HepG2 (cell line): ENCODE results near the gene GNL1. TPM values are rescaled to one million over a fixed set of nuclear protein-coding genes. Genes with fewer than 3 reads are reported as not detected.

Experiments
- BHLHE40 ChIP-seq: IDR thresholded peaks from 2 replicates; pipeline ENCODE4 v1.6.1; 2011; ENCODE audit warnings: low read length, improper control_type of control experiment
- BRF2 ChIP-seq: sonication (generic); formaldehyde crosslinking; IDR thresholded peaks from 2 replicates; pipeline ENCODE4 v1.8.1; 2022; ENCODE audit warnings: mild to moderate bottlenecking, missing genetic modification reagents
- CHCHD3 ChIP-seq: sonication (generic); formaldehyde crosslinking; IDR thresholded peaks from 2 replicates; pipeline ENCODE4 v1.8.0; 2022; ENCODE audit warnings: mild to moderate bottlenecking, missing genetic modification reagents, moderate library complexity
- FOSL1 ChIP-seq: sonication (generic); formaldehyde crosslinking; IDR thresholded peaks from 2 replicates; pipeline ENCODE4 v1.9.0; 2021; ENCODE audit warnings: missing genetic modification reagents, borderline replicate concordance
- MAFF ChIP-seq: IDR thresholded peaks from 2 replicates; pipeline ENCODE4 v1.6.1; 2011; ENCODE audit warnings: low read depth, low read length, improper control_type of control experiment
- MYC ChIP-seq: sonication (generic); formaldehyde crosslinking; IDR thresholded peaks from 2 replicates; pipeline ENCODE4 v1.9.0; 2021; ENCODE audit warnings: missing genetic modification reagents, borderline replicate concordance
- NR2F6 ChIP-seq, 2 experiments: IDR thresholded peaks; 2 replicates each; pipeline ENCODE4 v1.6.1; 2016; ENCODE audit warnings: antibody characterized with exemption in 1 of 2, mild to moderate bottlenecking in 1 of 2
- PAX8 ChIP-seq: sonication (generic); formaldehyde crosslinking; IDR thresholded peaks from 2 replicates; pipeline ENCODE4 v1.8.0; 2022; ENCODE audit warnings: mild to moderate bottlenecking, missing genetic modification reagents, borderline replicate concordance
- RARG ChIP-seq: sonication (generic); formaldehyde crosslinking; IDR thresholded peaks from 2 replicates; pipeline ENCODE4 v1.4.0; 2020; ENCODE audit warnings: low read depth, mild to moderate bottlenecking, missing genetic modification reagents
- STAG1 ChIP-seq: sonication (generic); formaldehyde crosslinking; IDR thresholded peaks from 2 replicates; pipeline ENCODE4 v1.4.0; 2020; ENCODE audit warnings: missing genetic modification reagents
- ZNF282 ChIP-seq: fragments of 450-650 bp; IDR thresholded peaks from 2 replicates; pipeline ENCODE4 v1.6.1; 2018; ENCODE audit not compliant: partially characterized antibody
- ZNF33A ChIP-seq: sonication (generic); formaldehyde crosslinking; IDR thresholded peaks from 2 replicates; pipeline ENCODE4 v1.5.1; 2020; ENCODE audit warnings: missing genetic modification reagents, mild to moderate bottlenecking, moderate library complexity, borderline replicate concordance
- ZNF44 ChIP-seq: sonication (generic); formaldehyde crosslinking; IDR thresholded peaks from 2 replicates; pipeline ENCODE4 v1.5.1; 2020; ENCODE audit warnings: mild to moderate bottlenecking, missing genetic modification reagents
- ZNF460 ChIP-seq: sonication (generic); formaldehyde crosslinking; IDR thresholded peaks from 2 replicates; pipeline ENCODE4 v1.5.1; 2020; ENCODE audit warnings: missing genetic modification reagents, mild to moderate bottlenecking, borderline replicate concordance
- ZNF468 ChIP-seq: sonication (generic); formaldehyde crosslinking; IDR thresholded peaks from 2 replicates; pipeline ENCODE4 v1.8.0; 2022; ENCODE audit warnings: mild to moderate bottlenecking, moderate library complexity, missing genetic modification reagents
- ZNF558 ChIP-seq: sonication (generic); formaldehyde crosslinking; IDR thresholded peaks from 2 replicates; pipeline ENCODE4 v1.9.0; 2022; ENCODE audit warnings: mild to moderate bottlenecking, missing genetic modification reagents, borderline replicate concordance
- ZNF598 ChIP-seq: sonication (generic); formaldehyde crosslinking; IDR thresholded peaks from 2 replicates; pipeline ENCODE4 v1.5.1; 2020; ENCODE audit warnings: mild to moderate bottlenecking, missing genetic modification reagents, borderline replicate concordance
- ZSCAN12 ChIP-seq: sonication (generic); formaldehyde crosslinking; IDR thresholded peaks from 2 replicates; pipeline ENCODE4 v1.9.0; 2021; ENCODE audit warnings: mild to moderate bottlenecking, missing genetic modification reagents
- ZSCAN31 ChIP-seq: sonication (generic); formaldehyde crosslinking; IDR thresholded peaks from 2 replicates; pipeline ENCODE4 v1.5.0; 2020; ENCODE audit warnings: low read depth, mild to moderate bottlenecking, missing genetic modification reagents
- polyA plus RNA-seq, 8 experiments: library from polyadenylated mRNA; depleted of rRNA in 3 of 8; stranded (reverse) in 7 of 8; unstranded in 1 of 8; fragments of >200 nt; fragmentation: Illumina TruSeq in 4 of 8; extraction: Trizol in 4 of 8; gene quantifications; 2 replicates each; pipeline versions ENCODE4 v1.2.1 to v1.2.3, GENCODE V29; 2011 to 2016; ENCODE audit warnings: low read depth in 4 of 8, missing spikeins in 1 of 8, mixed read lengths in 1 of 8; ENCODE audit not compliant: insufficient read depth in 1 of 8
- total RNA-seq, 5 experiments: library from RNA; depleted of rRNA; stranded (reverse); fragments of >200 nt; fragmentation: Illumina TruSeq; extraction: Trizol; gene quantifications; 2 replicates each; pipeline ENCODE4 v1.2.3, GENCODE V29; 2016; ENCODE audit warnings: low read depth in 1 of 5
- TF ChIP-seq, protein P1 (sequence below): sonication (generic); formaldehyde crosslinking; IDR thresholded peaks from 2 replicates; pipeline ENCODE4 v1.4.0; 2020; ENCODE audit warnings: missing genetic modification reagents
- TF ChIP-seq, protein P2 (sequence below): sonication (generic); formaldehyde crosslinking; IDR thresholded peaks from 2 replicates; pipeline ENCODE4 v1.8.0; 2022; ENCODE audit warnings: missing genetic modification reagents, low read depth, mild to moderate bottlenecking, borderline replicate concordance
- TF ChIP-seq, protein P3 (sequence below): sonication (generic); formaldehyde crosslinking; IDR thresholded peaks from 2 replicates; pipeline ENCODE4 v1.8.0; 2022; ENCODE audit warnings: mild to moderate bottlenecking, missing genetic modification reagents, moderate library complexity

Gene GNL1
- total and polyA plus RNA-seq, 2 of the 13 experiments (the other 11 are each of a cell fraction or from before 2014, with no cell fraction given) = 35.0 to 55.6 TPM

- TF ChIP-seq, protein P1, sequence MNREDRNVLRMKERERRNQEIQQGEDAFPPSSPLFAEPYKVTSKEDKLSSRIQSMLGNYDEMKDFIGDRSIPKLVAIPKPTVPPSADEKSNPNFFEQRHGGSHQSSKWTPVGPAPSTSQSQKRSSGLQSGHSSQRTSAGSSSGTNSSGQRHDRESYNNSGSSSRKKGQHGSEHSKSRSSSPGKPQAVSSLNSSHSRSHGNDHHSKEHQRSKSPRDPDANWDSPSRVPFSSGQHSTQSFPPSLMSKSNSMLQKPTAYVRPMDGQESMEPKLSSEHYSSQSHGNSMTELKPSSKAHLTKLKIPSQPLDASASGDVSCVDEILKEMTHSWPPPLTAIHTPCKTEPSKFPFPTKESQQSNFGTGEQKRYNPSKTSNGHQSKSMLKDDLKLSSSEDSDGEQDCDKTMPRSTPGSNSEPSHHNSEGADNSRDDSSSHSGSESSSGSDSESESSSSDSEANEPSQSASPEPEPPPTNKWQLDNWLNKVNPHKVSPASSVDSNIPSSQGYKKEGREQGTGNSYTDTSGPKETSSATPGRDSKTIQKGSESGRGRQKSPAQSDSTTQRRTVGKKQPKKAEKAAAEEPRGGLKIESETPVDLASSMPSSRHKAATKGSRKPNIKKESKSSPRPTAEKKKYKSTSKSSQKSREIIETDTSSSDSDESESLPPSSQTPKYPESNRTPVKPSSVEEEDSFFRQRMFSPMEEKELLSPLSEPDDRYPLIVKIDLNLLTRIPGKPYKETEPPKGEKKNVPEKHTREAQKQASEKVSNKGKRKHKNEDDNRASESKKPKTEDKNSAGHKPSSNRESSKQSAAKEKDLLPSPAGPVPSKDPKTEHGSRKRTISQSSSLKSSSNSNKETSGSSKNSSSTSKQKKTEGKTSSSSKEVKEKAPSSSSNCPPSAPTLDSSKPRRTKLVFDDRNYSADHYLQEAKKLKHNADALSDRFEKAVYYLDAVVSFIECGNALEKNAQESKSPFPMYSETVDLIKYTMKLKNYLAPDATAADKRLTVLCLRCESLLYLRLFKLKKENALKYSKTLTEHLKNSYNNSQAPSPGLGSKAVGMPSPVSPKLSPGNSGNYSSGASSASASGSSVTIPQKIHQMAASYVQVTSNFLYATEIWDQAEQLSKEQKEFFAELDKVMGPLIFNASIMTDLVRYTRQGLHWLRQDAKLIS (CRISPR knock-in tag) = no peak
- TF ChIP-seq RARG (CRISPR knock-in tag) (peak; percentile 26; the same call in 1 of the 2 replicates), MAFF (no peak), BRF2 (CRISPR knock-in tag) (0 out of 2 replicates have a peak, but pooled peaks have one; percentile 45), FOSL1 (no peak), BHLHE40 (peak; percentile 97), ZNF282 (no peak), ZNF468 (CRISPR knock-in tag) (peak; percentile 86; the same call in 1 of the 2 replicates), ZSCAN12 (peak; percentile 89), ZNF33A (CRISPR knock-in tag) (no peak), STAG1 (CRISPR knock-in tag) (no peak), ZNF598 (CRISPR knock-in tag) (no peak), PAX8 (CRISPR knock-in tag) (no peak; the same call in none of the 2 replicates), NR2F6 (IDR thresholded peaks at IDR 0.05) (peak; percentile 98), NR2F6 (CRISPR knock-in tag; IDR thresholded peaks at IDR 0.05) (peak; percentile 92), ZNF558 (CRISPR knock-in tag) (0 out of 2 replicates have a peak, but pooled peaks have one; percentile 15), ZSCAN31 (CRISPR knock-in tag) (peak; percentile 82; the same call in 1 of the 2 replicates), ZNF460 (CRISPR knock-in tag) (no peak), CHCHD3 (CRISPR knock-in tag) (peak; percentile 88), MYC (CRISPR knock-in tag) (peak; percentile 72; the same call in 1 of the 2 replicates), ZNF44 (CRISPR knock-in tag) (no peak)
- TF ChIP-seq, protein P2, sequence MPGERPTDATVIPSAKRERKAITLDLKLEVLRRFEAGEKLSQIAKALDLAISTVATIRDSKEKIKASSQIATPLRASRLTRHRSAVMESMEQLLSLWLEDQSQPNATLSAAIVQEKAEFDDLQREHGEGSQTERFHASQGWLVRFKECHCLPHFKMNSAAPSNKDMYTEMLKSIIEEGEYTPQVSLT (CRISPR knock-in tag) = peak; percentile 13; the same call in 1 of the 2 replicates
- TF ChIP-seq, protein P3, sequence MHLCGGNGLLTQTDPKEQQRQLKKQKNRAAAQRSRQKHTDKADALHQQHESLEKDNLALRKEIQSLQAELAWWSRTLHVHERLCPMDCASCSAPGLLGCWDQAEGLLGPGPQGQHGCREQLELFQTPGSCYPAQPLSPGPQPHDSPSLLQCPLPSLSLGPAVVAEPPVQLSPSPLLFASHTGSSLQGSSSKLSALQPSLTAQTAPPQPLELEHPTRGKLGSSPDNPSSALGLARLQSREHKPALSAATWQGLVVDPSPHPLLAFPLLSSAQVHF (CRISPR knock-in tag) = no peak
These were observed at the start of gene GNL1 (continued) for GRCh38 chr6:30556066-30556905.
